ENCODE data around the gene SCFD2. TPM values are rescaled to one million over a fixed set of nuclear protein-coding genes. Genes with fewer than 3 reads are reported as not detected.

SCFD2 gene
- total RNA-seq, 1 experiment from 2014 or later, result 12.4 TPM

DNA sequence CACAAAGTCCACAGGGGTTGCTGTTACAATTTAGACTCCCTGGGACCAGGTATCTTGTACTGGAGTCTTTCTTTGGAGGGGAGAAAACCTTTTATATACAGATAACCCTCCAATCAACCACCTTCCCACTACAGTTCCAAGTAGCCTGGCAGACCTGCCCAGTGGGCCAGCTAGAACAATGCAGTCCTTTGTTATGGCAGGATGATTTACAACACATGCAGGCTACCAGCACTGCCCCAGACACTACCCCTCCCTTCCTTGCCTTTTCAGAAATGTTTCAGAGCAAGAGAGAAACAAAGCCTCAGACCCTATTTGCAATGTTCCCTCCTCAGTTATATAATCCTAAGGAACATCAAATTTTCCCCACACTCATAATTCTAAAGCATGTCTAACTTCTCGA is 492.7 kb downstream of the SCFD2 start (continued):
- TF ChIP-seq GRHL2 (CRISPR knock-in tag; IDR thresholded peaks at IDR 0.05; ENCODE audit: insufficient replicate concordance, severe bottlenecking), result no peak
- TF ChIP-seq, protein P1, sequence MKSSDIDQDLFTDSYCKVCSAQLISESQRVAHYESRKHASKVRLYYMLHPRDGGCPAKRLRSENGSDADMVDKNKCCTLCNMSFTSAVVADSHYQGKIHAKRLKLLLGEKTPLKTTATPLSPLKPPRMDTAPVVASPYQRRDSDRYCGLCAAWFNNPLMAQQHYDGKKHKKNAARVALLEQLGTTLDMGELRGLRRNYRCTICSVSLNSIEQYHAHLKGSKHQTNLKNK (CRISPR knock-in tag; IDR thresholded peaks at IDR 0.05), result no peak

DNA sequence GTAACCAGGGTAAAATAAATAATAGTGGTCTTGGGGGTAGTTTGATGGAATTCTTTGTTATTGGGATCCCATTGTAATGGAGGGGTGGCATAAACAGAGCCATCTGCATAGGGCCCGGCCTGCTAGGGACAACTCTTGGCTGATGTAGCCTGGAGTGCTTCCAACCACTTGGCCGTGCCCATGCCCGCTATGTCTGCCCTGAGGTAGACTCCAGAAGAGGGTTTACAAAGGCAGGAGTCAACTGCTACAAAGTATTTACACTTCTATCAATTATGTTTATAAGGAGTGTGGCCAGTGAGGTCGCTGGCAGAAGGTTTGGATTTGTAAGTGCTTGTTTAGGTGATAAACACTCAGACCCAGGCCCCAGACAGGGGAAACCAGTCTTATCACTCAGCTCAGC is 495.6 kb downstream of the SCFD2 start:
- DNase-seq (ENCODE audit: low spot score) (no peak), ATAC-seq (no peak)
- CTCF ChIA-PET, result no interaction called here
- H3K27me3 Mint-ChIP-seq (ENCODE audit: low read depth), result peaks cover 5% of the 10 kb centered on the region
- TF ChIP-seq, protein P2, sequence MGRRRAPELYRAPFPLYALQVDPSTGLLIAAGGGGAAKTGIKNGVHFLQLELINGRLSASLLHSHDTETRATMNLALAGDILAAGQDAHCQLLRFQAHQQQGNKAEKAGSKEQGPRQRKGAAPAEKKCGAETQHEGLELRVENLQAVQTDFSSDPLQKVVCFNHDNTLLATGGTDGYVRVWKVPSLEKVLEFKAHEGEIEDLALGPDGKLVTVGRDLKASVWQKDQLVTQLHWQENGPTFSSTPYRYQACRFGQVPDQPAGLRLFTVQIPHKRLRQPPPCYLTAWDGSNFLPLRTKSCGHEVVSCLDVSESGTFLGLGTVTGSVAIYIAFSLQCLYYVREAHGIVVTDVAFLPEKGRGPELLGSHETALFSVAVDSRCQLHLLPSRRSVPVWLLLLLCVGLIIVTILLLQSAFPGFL (CRISPR knock-in tag; IDR thresholded peaks at IDR 0.05; ENCODE audit: borderline replicate concordance), result no peak
- TF ChIP-seq NFATC4 (CRISPR knock-in tag; IDR thresholded peaks at IDR 0.05), result no peak
- no peak for TF ChIP-seq FOXJ3 (CRISPR knock-in tag; IDR thresholded peaks at IDR 0.05; ENCODE audit: borderline replicate concordance)
- no peak for TF ChIP-seq EMX1 (CRISPR knock-in tag; IDR thresholded peaks at IDR 0.05)
- TF ChIP-seq, protein P3, sequence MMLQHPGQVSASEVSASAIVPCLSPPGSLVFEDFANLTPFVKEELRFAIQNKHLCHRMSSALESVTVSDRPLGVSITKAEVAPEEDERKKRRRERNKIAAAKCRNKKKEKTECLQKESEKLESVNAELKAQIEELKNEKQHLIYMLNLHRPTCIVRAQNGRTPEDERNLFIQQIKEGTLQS (CRISPR knock-in tag; conservative IDR thresholded peaks at IDR 0.05), result no peak
- TF ChIP-seq, protein P4, sequence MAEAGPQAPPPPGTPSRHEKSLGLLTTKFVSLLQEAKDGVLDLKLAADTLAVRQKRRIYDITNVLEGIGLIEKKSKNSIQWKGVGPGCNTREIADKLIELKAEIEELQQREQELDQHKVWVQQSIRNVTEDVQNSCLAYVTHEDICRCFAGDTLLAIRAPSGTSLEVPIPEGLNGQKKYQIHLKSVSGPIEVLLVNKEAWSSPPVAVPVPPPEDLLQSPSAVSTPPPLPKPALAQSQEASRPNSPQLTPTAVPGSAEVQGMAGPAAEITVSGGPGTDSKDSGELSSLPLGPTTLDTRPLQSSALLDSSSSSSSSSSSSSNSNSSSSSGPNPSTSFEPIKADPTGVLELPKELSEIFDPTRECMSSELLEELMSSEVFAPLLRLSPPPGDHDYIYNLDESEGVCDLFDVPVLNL (CRISPR knock-in tag; IDR thresholded peaks at IDR 0.05; ENCODE audit: borderline replicate concordance, low read depth), result no peak
- TF ChIP-seq ETV6 (CRISPR knock-in tag; IDR thresholded peaks at IDR 0.05), result no peak
- no peak for TF ChIP-seq ZNF423 (CRISPR knock-in tag; IDR thresholded peaks at IDR 0.05)
- TF ChIP-seq, protein P5, sequence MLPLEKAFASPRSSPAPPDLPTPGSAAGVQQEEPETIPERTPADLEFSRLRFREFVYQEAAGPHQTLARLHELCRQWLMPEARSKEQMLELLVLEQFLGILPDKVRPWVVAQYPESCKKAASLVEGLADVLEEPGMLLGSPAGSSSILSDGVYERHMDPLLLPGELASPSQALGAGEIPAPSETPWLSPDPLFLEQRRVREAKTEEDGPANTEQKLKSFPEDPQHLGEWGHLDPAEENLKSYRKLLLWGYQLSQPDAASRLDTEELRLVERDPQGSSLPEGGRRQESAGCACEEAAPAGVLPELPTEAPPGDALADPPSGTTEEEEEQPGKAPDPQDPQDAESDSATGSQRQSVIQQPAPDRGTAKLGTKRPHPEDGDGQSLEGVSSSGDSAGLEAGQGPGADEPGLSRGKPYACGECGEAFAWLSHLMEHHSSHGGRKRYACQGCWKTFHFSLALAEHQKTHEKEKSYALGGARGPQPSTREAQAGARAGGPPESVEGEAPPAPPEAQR (CRISPR knock-in tag; IDR thresholded peaks at IDR 0.05), result no peak
- no peak for TF ChIP-seq NFYB (CRISPR knock-in tag; conservative IDR thresholded peaks at IDR 0.05; ENCODE audit: low read depth)
- H3K4me3 Mint-ChIP-seq, result no peak overlapping the region
- H3K9me3 Mint-ChIP-seq, result no peaks in the 10 kb centered on the region
- H3K4me1 Mint-ChIP-seq, result peaks cover 83% of the 10 kb centered on the region
- POLR2A ChIA-PET, result no interaction called here
- no peak overlapping the region for H3K27ac Mint-ChIP-seq
- H3K36me3 Mint-ChIP-seq, result peaks cover 24% of the 10 kb centered on the region

DNA sequence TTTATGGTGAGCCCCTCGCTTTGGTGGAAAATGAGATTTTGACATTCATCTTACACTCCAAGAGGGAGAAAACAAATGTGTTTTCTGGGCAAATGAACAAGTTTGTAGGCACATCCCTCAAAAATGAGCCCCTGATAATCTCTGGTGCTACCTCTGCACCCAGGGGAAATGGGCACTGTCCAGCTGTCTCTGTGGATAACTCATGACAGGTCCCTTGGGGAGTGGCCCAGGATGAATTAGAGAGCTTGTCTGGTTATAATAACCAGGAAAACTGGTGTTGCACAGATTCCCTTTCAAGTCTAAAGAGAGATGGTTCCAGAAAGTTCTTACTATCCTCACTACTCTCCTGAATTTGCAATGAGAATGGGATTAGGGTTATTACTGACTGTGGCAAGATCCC is 496.2 kb downstream of the SCFD2 start:
- no peak for ATAC-seq
- Mint-ChIP-seq H3K9me3 (no peaks in the 10 kb centered on the region), H3K27me3 (ENCODE audit: low read depth) (no peaks in the 10 kb centered on the region), H3K4me3 (no peak overlapping the region), H3K27ac (no peak overlapping the region), H3K36me3 (peaks cover 30% of the 10 kb centered on the region), H3K4me1 (peaks cover 83% of the 10 kb centered on the region)
- DNase-seq (ENCODE audit: low spot score), result no peak
- ChIA-PET POLR2A (no interaction called here), CTCF (interaction anchor here (1.0 to 1.1 kb wide), 2 partner anchors 33 to 41 kb away, joined by 3 to 4 read pairs; no protein-coding TSS in a partner anchor)
- TF ChIP-seq, protein P5 (CRISPR knock-in tag; IDR thresholded peaks at IDR 0.05), result no peak
- TF ChIP-seq PRRX2 (CRISPR knock-in tag; IDR thresholded peaks at IDR 0.05), result no peak

DNA sequence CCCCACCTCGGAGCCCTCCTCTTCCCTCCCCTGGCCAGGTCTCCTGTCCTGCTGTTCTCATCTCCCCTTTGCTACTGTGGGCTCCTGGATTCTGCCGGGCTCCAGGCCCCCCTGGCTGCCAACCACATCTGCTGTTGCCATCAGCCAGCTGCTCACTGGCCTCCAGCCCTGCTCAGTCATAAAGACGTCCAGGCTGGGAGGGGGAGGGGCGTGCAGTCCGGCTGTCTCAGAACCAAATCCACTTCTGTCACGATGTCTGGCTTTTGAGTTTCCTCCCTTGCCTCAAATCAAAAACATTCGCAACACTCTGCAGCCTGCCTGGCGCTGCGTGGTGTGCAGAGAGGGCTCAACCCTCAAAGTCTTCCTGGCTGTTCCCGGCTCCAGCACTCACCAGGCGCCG is 496.7 kb downstream of the SCFD2 start:
- ATAC-seq, result no peak
- Mint-ChIP-seq H3K4me3 (no peak overlapping the region), H3K9me3 (no peaks in the 10 kb centered on the region), H3K27me3 (ENCODE audit: low read depth) (no peaks in the 10 kb centered on the region), H3K4me1 (peaks cover 83% of the 10 kb centered on the region), H3K27ac (no peak overlapping the region), H3K36me3 (peaks cover 35% of the 10 kb centered on the region)
- CTCF ChIA-PET, result interaction anchor here (1.0 to 1.1 kb wide), 2 partner anchors 32 to 41 kb away, joined by 3 to 4 read pairs; no protein-coding TSS in a partner anchor
- no peak for DNase-seq (ENCODE audit: low spot score)
- POLR2A ChIA-PET, result no interaction called here
- TF ChIP-seq TP53 (CRISPR knock-in tag; IDR thresholded peaks at IDR 0.05), result no peak
- no peak for TF ChIP-seq GRHL2 (CRISPR knock-in tag; IDR thresholded peaks at IDR 0.05; ENCODE audit: insufficient replicate concordance, severe bottlenecking)
- TF ChIP-seq, protein P6, sequence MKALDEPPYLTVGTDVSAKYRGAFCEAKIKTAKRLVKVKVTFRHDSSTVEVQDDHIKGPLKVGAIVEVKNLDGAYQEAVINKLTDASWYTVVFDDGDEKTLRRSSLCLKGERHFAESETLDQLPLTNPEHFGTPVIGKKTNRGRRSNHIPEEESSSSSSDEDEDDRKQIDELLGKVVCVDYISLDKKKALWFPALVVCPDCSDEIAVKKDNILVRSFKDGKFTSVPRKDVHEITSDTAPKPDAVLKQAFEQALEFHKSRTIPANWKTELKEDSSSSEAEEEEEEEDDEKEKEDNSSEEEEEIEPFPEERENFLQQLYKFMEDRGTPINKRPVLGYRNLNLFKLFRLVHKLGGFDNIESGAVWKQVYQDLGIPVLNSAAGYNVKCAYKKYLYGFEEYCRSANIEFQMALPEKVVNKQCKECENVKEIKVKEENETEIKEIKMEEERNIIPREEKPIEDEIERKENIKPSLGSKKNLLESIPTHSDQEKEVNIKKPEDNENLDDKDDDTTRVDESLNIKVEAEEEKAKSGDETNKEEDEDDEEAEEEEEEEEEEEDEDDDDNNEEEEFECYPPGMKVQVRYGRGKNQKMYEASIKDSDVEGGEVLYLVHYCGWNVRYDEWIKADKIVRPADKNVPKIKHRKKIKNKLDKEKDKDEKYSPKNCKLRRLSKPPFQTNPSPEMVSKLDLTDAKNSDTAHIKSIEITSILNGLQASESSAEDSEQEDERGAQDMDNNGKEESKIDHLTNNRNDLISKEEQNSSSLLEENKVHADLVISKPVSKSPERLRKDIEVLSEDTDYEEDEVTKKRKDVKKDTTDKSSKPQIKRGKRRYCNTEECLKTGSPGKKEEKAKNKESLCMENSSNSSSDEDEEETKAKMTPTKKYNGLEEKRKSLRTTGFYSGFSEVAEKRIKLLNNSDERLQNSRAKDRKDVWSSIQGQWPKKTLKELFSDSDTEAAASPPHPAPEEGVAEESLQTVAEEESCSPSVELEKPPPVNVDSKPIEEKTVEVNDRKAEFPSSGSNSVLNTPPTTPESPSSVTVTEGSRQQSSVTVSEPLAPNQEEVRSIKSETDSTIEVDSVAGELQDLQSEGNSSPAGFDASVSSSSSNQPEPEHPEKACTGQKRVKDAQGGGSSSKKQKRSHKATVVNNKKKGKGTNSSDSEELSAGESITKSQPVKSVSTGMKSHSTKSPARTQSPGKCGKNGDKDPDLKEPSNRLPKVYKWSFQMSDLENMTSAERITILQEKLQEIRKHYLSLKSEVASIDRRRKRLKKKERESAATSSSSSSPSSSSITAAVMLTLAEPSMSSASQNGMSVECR (CRISPR knock-in tag; IDR thresholded peaks at IDR 0.05; ENCODE audit: borderline replicate concordance), result no peak
- TF ChIP-seq JAZF1 (CRISPR knock-in tag; IDR thresholded peaks at IDR 0.05), result no peak
- TF ChIP-seq, protein P7, sequence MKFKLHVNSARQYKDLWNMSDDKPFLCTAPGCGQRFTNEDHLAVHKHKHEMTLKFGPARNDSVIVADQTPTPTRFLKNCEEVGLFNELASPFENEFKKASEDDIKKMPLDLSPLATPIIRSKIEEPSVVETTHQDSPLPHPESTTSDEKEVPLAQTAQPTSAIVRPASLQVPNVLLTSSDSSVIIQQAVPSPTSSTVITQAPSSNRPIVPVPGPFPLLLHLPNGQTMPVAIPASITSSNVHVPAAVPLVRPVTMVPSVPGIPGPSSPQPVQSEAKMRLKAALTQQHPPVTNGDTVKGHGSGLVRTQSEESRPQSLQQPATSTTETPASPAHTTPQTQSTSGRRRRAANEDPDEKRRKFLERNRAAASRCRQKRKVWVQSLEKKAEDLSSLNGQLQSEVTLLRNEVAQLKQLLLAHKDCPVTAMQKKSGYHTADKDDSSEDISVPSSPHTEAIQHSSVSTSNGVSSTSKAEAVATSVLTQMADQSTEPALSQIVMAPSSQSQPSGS (CRISPR knock-in tag; IDR thresholded peaks at IDR 0.05; ENCODE audit: borderline replicate concordance, low read depth), result no peak
- TF ChIP-seq ATF1 (CRISPR knock-in tag; IDR thresholded peaks at IDR 0.05), result no peak

Data from WTC11 (cell line).